Renal cortical epithelial cell (primary cell): ENCODE measurements around the gene DEFB108B. TPM values are rescaled to one million over a fixed set of nuclear protein-coding genes. Genes with fewer than 3 reads are reported as not detected.
"Not testable (repeated sequence)": the region's sequence is repeated elsewhere in the genome, so short reads cannot be mapped to it uniquely, and the experiment has no call there.

Experiments used
- DNase-seq: peaks from one replicate; pipeline ENCODE4 v3.0.0-alpha.2; 2011; ENCODE audit warnings: low read depth
- total RNA-seq: library from RNA; depleted of rRNA; stranded (reverse); fragments of >200 nt; gene quantifications from 2 replicates; pipeline ENCODE4 v1.2.3, GENCODE V29; 2014

DEFB108B gene
- total RNA-seq = not detected in 2 replicates

- DNase-seq = not testable (repeated sequence)
These were observed at the start of gene DEFB108B for GRCh38 chr11:71832811-71833210. Gene DEFB108B (plus strand): TSS chr11:71833200. CDS start chr11:71833200, 0 bp downstream.

GRCh38 chr11:71786114-71786847, 46.7 kb upstream of the DEFB108B start:
- peak; percentile 37 for DNase-seq

- DNase-seq = not testable (repeated sequence)
These were observed 46.2 kb upstream of the DEFB108B start for GRCh38 chr11:71786848-71787097.

- DNase-seq = peak; percentile 97
These were observed 45.7 kb upstream of the DEFB108B start for GRCh38 chr11:71787098-71787823.

GRCh38 chr11:71787824-71788454, 45.1 kb upstream of the DEFB108B start:
- peak; percentile 23 for DNase-seq

- DNase-seq = peak; percentile 38
These were observed 43.4 kb upstream of the DEFB108B start for GRCh38 chr11:71789444-71790196.

GRCh38 chr11:71791111-71791510, 41.9 kb upstream of the DEFB108B start:
- DNase-seq = not testable (repeated sequence)

GRCh38 chr11:71792621-71793235, 40.3 kb upstream of the DEFB108B start:
- not testable (repeated sequence) for DNase-seq

- peak; percentile 85 for DNase-seq
These were observed 38.5 kb upstream of the DEFB108B start for GRCh38 chr11:71794386-71795040.

GRCh38 chr11:71795236-71795635, 37.8 kb upstream of the DEFB108B start:
- not testable (repeated sequence) for DNase-seq

GRCh38 chr11:71796016-71796415, 37.0 kb upstream of the DEFB108B start:
- not testable (repeated sequence) for DNase-seq

- DNase-seq = not testable (repeated sequence)
These were observed 36.2 kb upstream of the DEFB108B start for GRCh38 chr11:71796781-71797180.

GRCh38 chr11:71799556-71800128, 33.4 kb upstream of the DEFB108B start:
- DNase-seq = not testable (repeated sequence)

- DNase-seq = peak; percentile 61
These were observed 32.6 kb upstream of the DEFB108B start for GRCh38 chr11:71800335-71800953.

- DNase-seq = not testable (repeated sequence)
These were observed 32.0 kb upstream of the DEFB108B start for GRCh38 chr11:71801026-71801425.

- not testable (repeated sequence) for DNase-seq
These were observed 30.1 kb upstream of the DEFB108B start for GRCh38 chr11:71802874-71803273.

- DNase-seq = not testable (repeated sequence)
These were observed 28.6 kb upstream of the DEFB108B start for GRCh38 chr11:71804158-71804947.

- peak; percentile 25 for DNase-seq
These were observed 20.5 kb upstream of the DEFB108B start for GRCh38 chr11:71812529-71812928.
